H1 (cell line): ENCODE measurements around the gene MPPED1. TPM values are rescaled to one million over a fixed set of nuclear protein-coding genes. Genes with fewer than 3 reads are reported as not detected.

Experiments used
- CTCF ChIA-PET: fragments of 300-600 bp; sonication (Branson Sonifier 250); formaldehyde crosslinking; loops from one replicate; lab custom pipeline; 2021; ENCODE audit not compliant: partially characterized antibody; lab: Charles Lee
- POLR2A ChIA-PET: fragments of 300-600 bp; sonication (Branson Sonifier 250); formaldehyde crosslinking; loops from one replicate; lab custom pipeline; 2021; ENCODE audit warnings: inconsistent platforms; ENCODE audit not compliant: partially characterized antibody; lab: Charles Lee
- DNase-seq, 2 experiments: peaks; one replicate each; pipeline versions ENCODE4 v3.0.0 to v3.0.0-alpha.2; 2010 to 2022; ENCODE audit warnings: low spot score in 2 of 2, low read depth in 1 of 2, mixed read lengths in 1 of 2
- FAIRE-seq: peaks from 2 replicates; lab custom pipeline; 2011; peaks lifted over from hg19 to GRCh38; lab: Jason Lieb, UNC
- H2AFZ ChIP-seq: 2 replicates; pipeline ENCODE4 v1.8.1; 2012; ENCODE audit warnings: low read length, inconsistent platforms
- H2AK5ac ChIP-seq: 2 replicates; pipeline ENCODE4 v1.6.1; 2013; ENCODE audit warnings: low read depth, low read length
- H2BK120ac ChIP-seq: replicated peaks from 2 replicates; pipeline ENCODE3; 2013; ENCODE audit warnings: low read depth, low read length, inconsistent platforms
- H2BK12ac ChIP-seq: 2 replicates; pipeline ENCODE4 v1.6.1; 2013; ENCODE audit warnings: low read depth, low read length
- H2BK15ac ChIP-seq: 2 replicates; pipeline ENCODE4 v1.6.1; 2013; ENCODE audit warnings: low read length
- H2BK20ac ChIP-seq: 2 replicates; pipeline ENCODE4 v1.6.1; 2013; ENCODE audit warnings: low read length
- H2BK5ac ChIP-seq: 2 replicates; pipeline ENCODE4 v1.6.1; 2013; ENCODE audit warnings: low read depth, low read length
- H3K14ac ChIP-seq: 2 replicates; pipeline ENCODE4 v1.6.1; 2013; ENCODE audit warnings: inconsistent platforms; ENCODE audit not compliant: insufficient read length
- H3K18ac ChIP-seq: 2 replicates; pipeline ENCODE4 v1.6.1; 2013; ENCODE audit warnings: low read length; ENCODE audit errors: extremely low read depth
- H3K23ac ChIP-seq: 2 replicates; pipeline ENCODE4 v1.6.1; 2013; ENCODE audit warnings: inconsistent platforms; ENCODE audit not compliant: insufficient read length
- H3K23me2 ChIP-seq: 2 replicates; pipeline ENCODE4 v1.6.1; 2013; ENCODE audit warnings: low read depth, low read length
- H3K27ac ChIP-seq: 2 replicates; pipeline ENCODE4 v1.6.1; 2011; ENCODE audit warnings: low read depth, low read length, inconsistent platforms
- H3K27me3 ChIP-seq, 4 experiments: replicated peaks in 1 of 4; 1 replicate in 1 of 4; 2 replicates in 3 of 4; pipeline versions ENCODE4 v1.6.1 to v1.8.1; 2011 to 2013; ENCODE audit warnings: low read length in 3 of 4, mild to moderate bottlenecking in 3 of 4, inconsistent platforms in 2 of 4, mixed read lengths in 2 of 4, moderate library complexity in 1 of 4; ENCODE audit not compliant: control insufficient read depth in 3 of 4, insufficient read depth in 3 of 4; ENCODE audit errors: extremely low read depth in 1 of 4
- H3K36me3 ChIP-seq, 4 experiments: 2 replicates each; pipeline versions ENCODE4 v1.6.1 to v1.8.1; 2011 to 2013; ENCODE audit warnings: mild to moderate bottlenecking in 4 of 4, low read length in 3 of 4, moderate library complexity in 2 of 4, control low read depth in 1 of 4, inconsistent platforms in 1 of 4; ENCODE audit not compliant: insufficient read depth in 4 of 4, control insufficient read depth in 2 of 4
- H3K4ac ChIP-seq: replicated peaks from 2 replicates; pipeline ENCODE3; 2013; ENCODE audit warnings: low read length, low read depth, mixed read lengths, inconsistent platforms; ENCODE audit not compliant: insufficient read length
- H3K4me1 ChIP-seq, 4 experiments: replicated peaks in 1 of 4; 1 replicate in 1 of 4; 2 replicates in 3 of 4; pipeline versions ENCODE4 v1.6.1 to v1.8.1; 2011 to 2013; ENCODE audit warnings: low read length in 3 of 4, inconsistent platforms in 2 of 4, mixed read lengths in 1 of 4; ENCODE audit not compliant: insufficient read depth in 4 of 4, control insufficient read depth in 3 of 4
- H3K4me2 ChIP-seq, 2 experiments: 2 replicates each; pipeline versions ENCODE4 v1.6.1 to v1.8.1; 2011 to 2013; ENCODE audit warnings: low read depth in 2 of 2, low read length in 2 of 2, control low read depth in 1 of 2, inconsistent platforms in 1 of 2, mild to moderate bottlenecking in 1 of 2; ENCODE audit not compliant: insufficient read depth in 1 of 2
- H3K4me3 ChIP-seq, 4 experiments: fragments of 200-600, 300-600 bp in 1 of 4; sonication (generic), shearing (Covaris generic), sonication (Bioruptor Twin) in 1 of 4; 2 replicates each; pipeline versions ENCODE4 v1.5.1 to v1.8.1; 2011 to 2016; ENCODE audit warnings: low read length in 4 of 4, low read depth in 3 of 4, control low read depth in 2 of 4, inconsistent platforms in 2 of 4, mild to moderate bottlenecking in 2 of 4, mixed read lengths in 1 of 4, moderate library complexity in 1 of 4; ENCODE audit not compliant: insufficient read depth in 2 of 4; ENCODE audit errors: extremely low read depth in 1 of 4
- H3K56ac ChIP-seq: replicated peaks from 2 replicates; pipeline ENCODE3; 2013; ENCODE audit warnings: low read depth, mild to moderate bottlenecking, mixed read lengths, low read length, inconsistent platforms; ENCODE audit not compliant: insufficient read length
- H3K79me1 ChIP-seq: 2 replicates; pipeline ENCODE4 v1.6.1; 2013; ENCODE audit warnings: low read depth, low read length, control low read depth
- H3K79me2 ChIP-seq, 2 experiments: 2 replicates each; pipeline versions ENCODE4 v1.6.1 to v1.8.1; 2012 to 2013; ENCODE audit warnings: low read length in 2 of 2, mild to moderate bottlenecking in 2 of 2, inconsistent platforms in 1 of 2; ENCODE audit not compliant: insufficient read depth in 2 of 2, control insufficient read depth in 1 of 2
- H3K9ac ChIP-seq, 4 experiments: replicated peaks in 1 of 4; 1 replicate in 1 of 4; 2 replicates in 3 of 4; pipeline versions ENCODE4 v1.6.1 to v1.8.1; 2011 to 2013; ENCODE audit warnings: low read depth in 3 of 4, low read length in 3 of 4, control low read depth in 2 of 4, mild to moderate bottlenecking in 2 of 4, moderate library complexity in 2 of 4, inconsistent platforms in 1 of 4; ENCODE audit errors: extremely low read depth in 1 of 4
- H3K9me3 ChIP-seq, 2 experiments: 2 replicates each; pipeline versions ENCODE4 v1.6.1 to v1.8.1; 2012 to 2013; ENCODE audit warnings: mild to moderate bottlenecking in 2 of 2, moderate library complexity in 2 of 2, control low read depth in 1 of 2, inconsistent platforms in 1 of 2, low read depth in 1 of 2, low read length in 1 of 2, mixed read lengths in 1 of 2; ENCODE audit not compliant: insufficient read depth in 2 of 2
- H4K20me1 ChIP-seq, 2 experiments: replicated peaks in 1 of 2; 2 replicates each; pipeline versions ENCODE3 to v1.8.1; 2011 to 2013; ENCODE audit warnings: inconsistent platforms in 2 of 2, low read length in 2 of 2, mild to moderate bottlenecking in 1 of 2; ENCODE audit not compliant: insufficient read depth in 2 of 2, control insufficient read depth in 1 of 2
- H4K5ac ChIP-seq: 2 replicates; pipeline ENCODE4 v1.6.1; 2013; ENCODE audit warnings: low read length, low read depth, mixed read lengths, inconsistent platforms; ENCODE audit not compliant: insufficient read length
- H4K8ac ChIP-seq: 2 replicates; pipeline ENCODE4 v1.8.0; 2013; ENCODE audit warnings: mild to moderate bottlenecking, moderate library complexity, low read length, inconsistent platforms; ENCODE audit not compliant: insufficient read depth; ENCODE audit errors: extremely low read depth
- H4K91ac ChIP-seq: replicated peaks from 2 replicates; pipeline ENCODE3; 2013; ENCODE audit warnings: low read length, mixed read lengths, inconsistent platforms; ENCODE audit not compliant: insufficient read length
- ATF2 ChIP-seq: IDR thresholded peaks from 2 replicates; pipeline ENCODE4 v1.6.1; 2012; ENCODE audit warnings: low read length, inconsistent platforms
- CHD1 ChIP-seq: IDR thresholded peaks from 2 replicates; pipeline ENCODE4 v1.6.1; 2012; ENCODE audit warnings: low read depth, low read length, improper control_type of control experiment
- CHD2 ChIP-seq: IDR thresholded peaks from 2 replicates; pipeline ENCODE4 v1.6.1; 2012; ENCODE audit warnings: low read length, improper control_type of control experiment
- E2F6 ChIP-seq: IDR thresholded peaks from 2 replicates; pipeline ENCODE4 v1.6.1; 2012; ENCODE audit warnings: inconsistent platforms
- EZH2 ChIP-seq: fragments of 200-600 bp; sonication (generic); IDR thresholded peaks from 2 replicates; pipeline ENCODE4 v1.7.1; 2012; ENCODE audit warnings: low read depth, mild to moderate bottlenecking, moderate library complexity, low read length, inconsistent platforms; ENCODE audit not compliant: severe bottlenecking
- GABPA ChIP-seq: IDR thresholded peaks from 2 replicates; pipeline ENCODE4 v1.6.1; 2011; ENCODE audit warnings: mild to moderate bottlenecking, low read length, moderate library complexity, borderline replicate concordance; ENCODE audit not compliant: insufficient read depth
- HDAC2 ChIP-seq, 2 experiments: fragments of 300-600 bp in 1 of 2; sonication (generic) in 1 of 2; IDR thresholded peaks; 2 replicates each; pipeline ENCODE4 v1.6.1; 2011 to 2012; ENCODE audit warnings: low read depth in 2 of 2, low read length in 2 of 2, mild to moderate bottlenecking in 2 of 2, moderate library complexity in 2 of 2, borderline replicate concordance in 1 of 2, inconsistent platforms in 1 of 2
- KDM1A ChIP-seq: fragments of 200-600, 300-600 bp; sonication (generic); IDR thresholded peaks from 2 replicates; pipeline ENCODE4 v1.7.1; 2016; ENCODE audit warnings: mild to moderate bottlenecking, low read length, borderline replicate concordance
- SAP30 ChIP-seq: fragments of 300-600 bp; sonication (generic); IDR thresholded peaks from 2 replicates; pipeline ENCODE4 v1.7.1; 2012; ENCODE audit warnings: low read length, moderate library complexity, mild to moderate bottlenecking, inconsistent platforms; ENCODE audit not compliant: insufficient read depth, insufficient replicate concordance
- SP1 ChIP-seq: IDR thresholded peaks from 2 replicates; pipeline ENCODE4 v1.6.1; 2011; ENCODE audit warnings: low read depth, low read length
- TEAD4 ChIP-seq: IDR thresholded peaks from 2 replicates; pipeline ENCODE4 v1.6.1; 2012; ENCODE audit warnings: low read depth, low read length, inconsistent platforms, mixed read lengths
- WGBS, 2 experiments: shearing (Covaris generic) in 1 of 2; methylation state at CpG; one replicate each; pipeline versions ENCODE4 v1.1.6 to v1.1.7; 2013 to 2015; ENCODE audit warnings: low lambda C conversion rate in 2 of 2, mixed read lengths in 2 of 2, inconsistent platforms in 1 of 2, low coverage in 1 of 2, missing lambda C conversion rate in 1 of 2; ENCODE audit not compliant: insufficient replicate concordance in 2 of 2, insufficient coverage in 1 of 2, insufficient read length in 1 of 2; ENCODE audit errors: extremely low coverage in 1 of 2, missing lambda C conversion rate in 1 of 2; 5-methylcytosine and 5-hydroxymethylcytosine counted together
- polyA plus RNA-seq, 7 experiments: library from polyadenylated mRNA; depleted of rRNA in 3 of 7; stranded (reverse) in 5 of 7; unstranded in 2 of 7; fragments of >200 nt in 5 of 7; fragments of 200-250 nt in 2 of 7; gene quantifications; 1 replicate in 5 of 7; 2 replicates in 1 of 7; 4 replicates in 1 of 7; pipeline versions ENCODE4 v1.2.1 to v1.2.3, GENCODE V29; 2011 to 2013; ENCODE audit warnings: missing spikeins in 2 of 7, mixed read lengths in 2 of 7
- total RNA-seq: library from RNA; stranded (reverse); fragmentation: NEBNext Ultra II Directional; extraction: Animal tissue kit (Norgen Biotek cat#: 25700); gene quantifications from 2 replicates; pipeline ENCODE4 v1.2.1, GENCODE V29; 2021

The MPPED1 gene
- total and polyA plus RNA-seq, 2 of the 8 experiments (the other 6 are each of a cell fraction or from before 2014, with no cell fraction given): 0.29 to 0.37 TPM

DNA sequence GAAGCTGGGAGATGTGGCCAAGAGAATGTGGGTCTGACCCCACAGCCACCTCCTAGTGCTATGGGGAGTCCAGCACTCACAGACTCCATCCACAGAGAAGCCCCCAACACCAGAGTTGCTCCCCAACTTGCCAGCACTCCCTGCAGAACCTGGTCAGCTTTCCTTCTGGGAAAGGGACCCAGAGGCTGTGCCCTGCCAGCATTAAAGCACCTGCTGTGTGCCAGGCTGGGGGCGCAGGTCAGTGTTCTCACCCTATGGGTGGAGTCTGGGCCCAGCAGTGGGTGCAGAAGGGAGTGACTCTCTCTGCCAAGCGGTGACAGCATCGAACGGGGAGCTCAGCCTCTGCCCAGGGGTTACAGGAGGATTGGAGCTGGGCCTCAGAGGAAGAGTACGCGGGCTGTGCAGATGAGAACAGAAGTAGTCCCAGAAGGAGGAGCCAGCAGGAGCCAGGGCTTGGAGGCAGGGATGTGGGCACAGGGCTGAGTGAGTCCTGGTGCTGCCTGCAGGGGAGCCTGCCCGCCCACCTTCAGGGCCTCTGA, 114.4 kb downstream of the MPPED1 start:
- Histone ChIP-seq H3K27me3 (no peaks in the 10 kb centered on the region), H3K9ac (no peak overlapping the region)
- TF ChIP-seq CHD2: no peak
- TF ChIP-seq CHD1: no peak
- no peak for TF ChIP-seq E2F6
- TF ChIP-seq KDM1A: no peak
- no peak for TF ChIP-seq SAP30
- TF ChIP-seq SP1: no peak
- no peak for TF ChIP-seq HDAC2 (IDR thresholded peaks at IDR 0.05; ENCODE audit: borderline replicate concordance in 1 of 2, low read depth in 2 of 2, low read length in 2 of 2)
- TF ChIP-seq EZH2: no peak
- no peak for TF ChIP-seq GABPA
- no peak for TF ChIP-seq ATF2
- TF ChIP-seq TEAD4: no peak

More for the DNA sequence above, 114.4 kb downstream of the MPPED1 start:
- ChIA-PET CTCF (interaction anchor here (1.4 kb wide), 1 partner anchor 10 kb away, joined by 5 read pairs; no protein-coding TSS in a partner anchor), POLR2A (no interaction called here)
- Histone ChIP-seq H2AFZ (no peak overlapping the region), H3K4me3 (no peak overlapping the region), H4K5ac (no peak overlapping the region), H3K23me2 (no peaks in the 10 kb centered on the region; the same call in 1 of the 2 replicates), H2BK5ac (no peak overlapping the region), H3K79me1 (no peaks in the 10 kb centered on the region), H3K79me2 (no peaks in the 10 kb centered on the region), H4K8ac (peak overlapping the region; percentile 5; the same call in 1 of the 2 replicates), H2BK12ac (no peak overlapping the region), H3K56ac (no peak overlapping the region), H2BK15ac (no peak overlapping the region), H3K4ac (no peak overlapping the region), H2AK5ac (no peak overlapping the region), H2BK120ac (no peak overlapping the region), H3K36me3 (no peaks in the 10 kb centered on the region), H3K9me3 (no peaks in the 10 kb centered on the region), H2BK20ac (no peak overlapping the region), H4K91ac (peak overlapping the region; percentile 27), H3K4me2 (no peak overlapping the region), H4K20me1 (no peaks in the 10 kb centered on the region), H3K18ac (no peak overlapping the region), H3K4me1 (no peaks in the 10 kb centered on the region; a peak in 2 of 7 replicates), H3K27ac (no peak overlapping the region), H3K23ac (no peak overlapping the region), H3K14ac (no peak overlapping the region)
- WGBS, 2 experiments: 92% methylated on average over 7 of the region's 7 CpGs; no CpG with 5 or more reads in 1 of the 2 experiments
- no peak for FAIRE-seq
- DNase-seq: no peak
